Thyroid gland (tissue), 4 donors: ENCODE measurements around the gene VWC2L. TPM values are rescaled to one million over a fixed set of nuclear protein-coding genes. Genes with fewer than 3 reads are reported as not detected.

Source experiments
- DNase-seq, 2 donors: peaks; one replicate each; pipeline ENCODE4 v3.0.0-alpha.2; 2019
- H3K27ac ChIP-seq, 3 donors: fragments of 200-600 bp; sonication (generic); 1 replicate in 2 of 3; 2 replicates in 1 of 3; pipeline ENCODE4 v1.5.1; 2016 to 2019; ENCODE audit warnings: mild to moderate bottlenecking in 1 of 3, moderate library complexity in 1 of 3
- H3K27me3 ChIP-seq: fragments of 200-600 bp; sonication (generic); one replicate; pipeline ENCODE4 v1.5.1; 2019
- H3K36me3 ChIP-seq, 2 donors: fragments of 200-600 bp; sonication (generic); one replicate each; pipeline ENCODE4 v1.5.1; 2016 to 2019
- H3K4me1 ChIP-seq, 2 donors: fragments of 200-600 bp; sonication (generic); one replicate each; pipeline ENCODE4 v1.5.1; 2017 to 2019
- H3K4me3 ChIP-seq, 3 donors: fragments of 200-600 bp; sonication (generic); replicated peaks in 1 of 3; 1 replicate in 2 of 3; 2 replicates in 1 of 3; pipeline ENCODE4 v1.5.1; 2016; ENCODE audit warnings: mild to moderate bottlenecking in 1 of 3
- H3K9me3 ChIP-seq: fragments of 200-600 bp; sonication (generic); one replicate; pipeline ENCODE4 v1.5.1; 2017
- POLR2A ChIP-seq, 2 donors: fragments of 450-650 bp; IDR thresholded peaks; one replicate each; pipeline ENCODE4 v1.6.1; 2017; ENCODE audit warnings: antibody characterized with exemption in 2 of 2, mild to moderate bottlenecking in 2 of 2, moderate library complexity in 1 of 2
- WGBS, 2 donors: methylation state at CpG; one replicate each; pipeline ENCODE4 v1.1.5; 2017; 5-methylcytosine and 5-hydroxymethylcytosine counted together
- intact Hi-C: fragments of 100-400 bp; cut with DNase I; formaldehyde crosslinking; loops from one replicate; pipeline ENCODE4 v1.15.1; 2023
- total RNA-seq, 4 donors: library from RNA; depleted of rRNA; stranded (reverse); fragments of >200 nt; gene quantifications; one replicate each; pipeline ENCODE4 v1.2.3, GENCODE V29; 2016
- TF ChIP-seq, protein P1 (sequence below), 6 experiments: fragments of 200-600 bp in 3 of 6; fragments of 450-650 bp in 3 of 6; sonication (generic) in 3 of 6; IDR thresholded peaks; one replicate each; pipeline ENCODE4 v1.5.1; 2016 to 2019; ENCODE audit warnings: antibody characterized with exemption in 6 of 6, mild to moderate bottlenecking in 2 of 6, inconsistent platforms in 1 of 6, moderate library complexity in 1 of 6

Gene VWC2L
- total RNA-seq, 4 donors from 2014 or later = not detected

DNA sequence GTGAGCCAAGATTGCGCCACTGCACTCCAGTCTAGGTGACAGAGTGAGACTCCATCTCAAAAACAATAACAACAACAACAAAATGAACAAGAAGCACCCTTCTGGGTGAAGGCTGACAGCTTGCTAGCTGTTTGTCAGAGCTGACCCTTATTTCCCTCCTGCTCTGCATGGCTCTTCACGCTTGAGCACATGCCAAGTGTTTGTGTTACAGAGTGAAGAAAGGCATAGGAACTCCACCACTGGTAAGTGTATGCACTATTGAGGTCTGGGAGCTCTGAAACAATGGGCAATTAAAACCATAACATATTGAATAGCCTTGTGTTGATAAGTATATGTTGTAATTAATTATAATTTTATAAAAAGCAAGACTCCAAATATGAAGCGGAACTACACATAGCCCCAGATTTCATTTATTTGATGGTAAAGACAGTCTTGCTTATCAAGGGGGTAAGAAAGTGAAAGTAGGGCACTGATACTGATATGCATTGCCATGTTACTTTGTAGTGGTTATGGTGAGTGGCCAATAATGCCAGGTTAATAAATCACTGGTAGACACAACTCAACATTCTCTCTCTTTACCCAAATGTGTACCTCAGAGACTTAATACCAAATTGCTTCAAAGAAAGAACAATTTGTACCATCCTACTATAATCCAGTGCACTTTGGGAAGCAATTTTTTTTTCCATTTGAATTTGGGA is 163.4 kb downstream of the VWC2L start:
- TF ChIP-seq, protein P1, sequence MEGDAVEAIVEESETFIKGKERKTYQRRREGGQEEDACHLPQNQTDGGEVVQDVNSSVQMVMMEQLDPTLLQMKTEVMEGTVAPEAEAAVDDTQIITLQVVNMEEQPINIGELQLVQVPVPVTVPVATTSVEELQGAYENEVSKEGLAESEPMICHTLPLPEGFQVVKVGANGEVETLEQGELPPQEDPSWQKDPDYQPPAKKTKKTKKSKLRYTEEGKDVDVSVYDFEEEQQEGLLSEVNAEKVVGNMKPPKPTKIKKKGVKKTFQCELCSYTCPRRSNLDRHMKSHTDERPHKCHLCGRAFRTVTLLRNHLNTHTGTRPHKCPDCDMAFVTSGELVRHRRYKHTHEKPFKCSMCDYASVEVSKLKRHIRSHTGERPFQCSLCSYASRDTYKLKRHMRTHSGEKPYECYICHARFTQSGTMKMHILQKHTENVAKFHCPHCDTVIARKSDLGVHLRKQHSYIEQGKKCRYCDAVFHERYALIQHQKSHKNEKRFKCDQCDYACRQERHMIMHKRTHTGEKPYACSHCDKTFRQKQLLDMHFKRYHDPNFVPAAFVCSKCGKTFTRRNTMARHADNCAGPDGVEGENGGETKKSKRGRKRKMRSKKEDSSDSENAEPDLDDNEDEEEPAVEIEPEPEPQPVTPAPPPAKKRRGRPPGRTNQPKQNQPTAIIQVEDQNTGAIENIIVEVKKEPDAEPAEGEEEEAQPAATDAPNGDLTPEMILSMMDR (IDR thresholded peaks at IDR 0.05) = no peak
- TF ChIP-seq POLR2A (IDR thresholded peaks at IDR 0.05) = no peak
- intact Hi-C loops = no loop called here
- WGBS, 2 donors = 72% methylated on average over 3 of the region's 3 CpGs

DNA sequence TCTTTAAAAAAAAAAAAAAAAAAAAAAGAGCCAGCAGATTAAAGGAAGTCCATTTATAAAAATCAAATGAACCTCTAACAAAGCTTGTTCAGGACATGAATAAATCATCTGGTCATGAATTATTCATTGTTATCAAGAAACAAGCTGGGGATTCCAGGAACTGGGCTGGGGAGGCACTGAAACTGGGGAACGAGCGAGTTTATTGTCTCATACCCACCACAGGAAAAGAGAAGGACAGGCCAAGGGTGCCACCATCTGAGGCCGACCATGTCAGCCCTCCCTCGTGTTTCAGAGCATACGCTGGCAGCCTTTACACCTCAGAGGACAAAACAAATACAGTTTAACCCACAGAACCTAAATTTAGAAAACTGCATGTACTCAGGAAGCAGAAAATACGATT is 164.2 kb downstream of the VWC2L start:
- TF ChIP-seq, protein P1 (IDR thresholded peaks at IDR 0.05) = no peak
- no peak for TF ChIP-seq POLR2A (IDR thresholded peaks at IDR 0.05)
- no peaks in the 10 kb centered on the region for H3K4me1 ChIP-seq
- WGBS, 2 donors = 68 to 71% methylated on average over 6 of the region's 6 CpGs
- intact Hi-C loops = no loop called here
- no peaks in the 10 kb centered on the region for H3K36me3 ChIP-seq
- DNase-seq = no peak
- H3K27me3 ChIP-seq = no peaks in the 10 kb centered on the region
- no peak overlapping the region for H3K4me3 ChIP-seq
- no peaks in the 10 kb centered on the region for H3K9me3 ChIP-seq
- H3K27ac ChIP-seq = no peak overlapping the region

More for the DNA sequence above, 163.4 kb downstream of the VWC2L start:
- no peaks in the 10 kb centered on the region for H3K27me3 ChIP-seq
- DNase-seq = peak; percentile 30 to 43
- H3K4me3 ChIP-seq = no peak overlapping the region
- no peak overlapping the region for H3K27ac ChIP-seq
- H3K4me1 ChIP-seq = no peaks in the 10 kb centered on the region
- H3K9me3 ChIP-seq = no peaks in the 10 kb centered on the region
- H3K36me3 ChIP-seq = no peaks in the 10 kb centered on the region

DNA sequence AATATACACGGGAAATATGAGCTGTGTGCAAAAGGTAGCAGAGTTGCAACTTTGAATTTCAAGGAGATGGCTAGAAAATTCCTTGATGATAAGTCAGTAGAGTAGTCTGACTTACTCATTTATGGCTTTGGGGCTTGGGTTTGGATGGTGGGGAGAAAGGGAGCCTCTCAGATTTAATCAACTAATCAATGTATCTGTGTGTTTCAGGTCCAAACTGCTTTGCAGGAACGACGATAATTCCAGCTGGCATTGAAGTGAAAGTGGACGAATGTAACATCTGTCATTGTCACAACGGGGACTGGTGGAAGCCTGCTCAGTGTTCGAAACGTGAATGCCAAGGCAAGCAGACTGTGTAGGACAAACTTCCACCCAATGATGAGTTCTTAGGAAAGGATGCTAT is 164.6 kb downstream of the VWC2L start:
- Histone ChIP-seq H3K4me1 (no peaks in the 10 kb centered on the region), H3K27ac (no peak overlapping the region), H3K9me3 (no peaks in the 10 kb centered on the region), H3K27me3 (no peaks in the 10 kb centered on the region), H3K36me3 (no peaks in the 10 kb centered on the region), H3K4me3 (no peak overlapping the region)
- DNase-seq = no peak
- intact Hi-C loops = no loop called here
- no peak for TF ChIP-seq POLR2A (IDR thresholded peaks at IDR 0.05)
- TF ChIP-seq, protein P1 (IDR thresholded peaks at IDR 0.05) = no peak
- 68 to 77% methylated on average over 7 of the region's 7 CpGs for WGBS, 2 donors

DNA sequence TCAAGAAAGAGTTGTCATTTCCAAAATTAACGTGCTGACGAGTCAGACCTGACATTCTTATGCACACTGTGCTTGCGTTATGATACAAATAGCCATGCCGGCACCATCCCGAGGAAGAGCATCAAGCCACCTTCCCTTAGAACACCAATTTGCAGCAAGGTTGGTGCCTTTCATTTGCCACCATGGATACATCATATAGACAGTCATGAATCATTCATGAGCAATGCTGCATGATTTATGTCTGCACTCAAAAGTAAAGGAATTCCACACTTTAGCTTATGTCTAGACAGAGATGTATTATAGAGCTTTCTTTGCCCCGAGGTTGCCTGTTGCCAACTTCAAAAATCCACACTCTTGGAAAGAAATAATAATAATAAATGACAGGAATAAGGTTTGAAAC is 166.9 kb downstream of the VWC2L start:
- TF ChIP-seq, protein P1 (IDR thresholded peaks at IDR 0.05) = no peak
- TF ChIP-seq POLR2A (IDR thresholded peaks at IDR 0.05) = no peak
- DNase-seq = no peak
- no peaks in the 10 kb centered on the region for H3K27me3 ChIP-seq
- no peaks in the 10 kb centered on the region for H3K4me1 ChIP-seq
- no peaks in the 10 kb centered on the region for H3K36me3 ChIP-seq
- no peaks in the 10 kb centered on the region for H3K9me3 ChIP-seq
- intact Hi-C loops = no loop called here
- no peak overlapping the region for H3K4me3 ChIP-seq
- H3K27ac ChIP-seq = no peak overlapping the region
- 88 to 89% methylated on average over 6 of the region's 6 CpGs for WGBS, 2 donors

DNA sequence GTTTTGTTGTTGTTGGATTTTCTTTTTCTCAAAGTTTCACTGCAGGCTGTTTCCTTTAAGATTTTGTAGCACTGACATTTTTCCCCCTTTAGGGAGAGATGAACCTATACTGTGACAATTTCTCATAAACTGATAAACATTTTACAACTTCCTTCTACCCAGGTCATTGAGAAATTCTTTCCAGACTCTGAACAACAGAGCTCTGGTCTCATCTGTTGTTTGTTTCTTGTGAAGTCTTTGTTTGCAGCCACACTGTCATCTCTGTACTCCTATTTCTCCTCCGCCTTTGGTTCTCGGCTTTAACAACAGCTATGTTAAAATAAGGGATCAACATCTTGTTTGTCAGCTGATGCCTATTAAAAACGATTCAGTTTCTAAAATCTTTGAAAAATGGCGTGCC is 167.6 kb downstream of the VWC2L start:
- no peak for DNase-seq
- intact Hi-C loops = no loop called here
- Histone ChIP-seq H3K4me3 (no peak overlapping the region), H3K4me1 (no peaks in the 10 kb centered on the region), H3K27ac (no peak overlapping the region), H3K9me3 (no peaks in the 10 kb centered on the region), H3K36me3 (no peaks in the 10 kb centered on the region), H3K27me3 (no peaks in the 10 kb centered on the region)
- 78 to 80% methylated on average over 4 of the region's 4 CpGs for WGBS, 2 donors
- TF ChIP-seq, protein P1 (IDR thresholded peaks at IDR 0.05) = no peak
- TF ChIP-seq POLR2A (IDR thresholded peaks at IDR 0.05) = no peak
